CD4-positive, alpha-beta T cell treated with Interleukin-6 at 100 ng/mL for 8 hours (primary cell): ENCODE data around the gene PPARGC1A.

Experiments used
- DNase-seq: peaks from one replicate; pipeline ENCODE4 v3.0.0-alpha.2; 2020; ENCODE audit warnings: mixed read lengths, low spot score

The PPARGC1A gene

DNA sequence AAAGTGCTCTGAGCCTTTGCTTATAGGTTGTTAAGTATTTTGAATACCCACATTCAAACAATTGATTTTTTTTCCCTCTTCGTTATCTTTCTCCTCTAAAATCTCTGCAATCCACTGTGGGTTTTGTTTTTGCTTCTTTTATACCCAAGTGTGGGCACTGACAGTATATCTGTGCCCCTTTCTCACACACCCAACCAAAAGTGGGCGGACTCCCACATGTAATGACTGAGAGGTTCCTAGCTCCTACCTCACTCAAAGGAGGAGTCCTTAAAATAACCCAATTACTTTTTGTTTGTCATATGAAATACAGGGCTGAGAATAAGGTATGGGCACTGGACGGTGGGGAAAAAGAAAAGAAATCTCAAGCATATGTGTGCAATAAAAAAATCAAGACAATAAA is 51.7 kb downstream of the PPARGC1A start:
- DNase-seq = no peak

DNA sequence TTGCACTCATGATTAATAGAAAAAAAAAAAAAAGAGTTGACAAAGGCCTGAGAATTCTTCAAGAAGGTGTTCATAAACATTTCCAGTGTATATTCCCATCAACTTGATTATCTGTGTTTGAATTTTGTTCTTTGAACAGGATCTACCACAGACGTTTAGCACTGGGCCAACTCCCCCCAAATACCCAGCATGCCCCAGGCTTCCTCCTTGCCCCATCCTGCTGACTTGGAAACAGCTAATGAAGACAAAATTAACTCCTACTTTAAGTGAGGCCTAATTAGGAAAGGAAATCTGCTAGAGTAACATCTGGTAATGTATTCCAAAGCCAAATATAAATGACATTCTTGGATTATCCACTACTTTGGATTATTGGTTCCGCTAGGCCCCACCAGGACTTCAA is 52.5 kb downstream of the PPARGC1A start:
- DNase-seq = no peak

DNA sequence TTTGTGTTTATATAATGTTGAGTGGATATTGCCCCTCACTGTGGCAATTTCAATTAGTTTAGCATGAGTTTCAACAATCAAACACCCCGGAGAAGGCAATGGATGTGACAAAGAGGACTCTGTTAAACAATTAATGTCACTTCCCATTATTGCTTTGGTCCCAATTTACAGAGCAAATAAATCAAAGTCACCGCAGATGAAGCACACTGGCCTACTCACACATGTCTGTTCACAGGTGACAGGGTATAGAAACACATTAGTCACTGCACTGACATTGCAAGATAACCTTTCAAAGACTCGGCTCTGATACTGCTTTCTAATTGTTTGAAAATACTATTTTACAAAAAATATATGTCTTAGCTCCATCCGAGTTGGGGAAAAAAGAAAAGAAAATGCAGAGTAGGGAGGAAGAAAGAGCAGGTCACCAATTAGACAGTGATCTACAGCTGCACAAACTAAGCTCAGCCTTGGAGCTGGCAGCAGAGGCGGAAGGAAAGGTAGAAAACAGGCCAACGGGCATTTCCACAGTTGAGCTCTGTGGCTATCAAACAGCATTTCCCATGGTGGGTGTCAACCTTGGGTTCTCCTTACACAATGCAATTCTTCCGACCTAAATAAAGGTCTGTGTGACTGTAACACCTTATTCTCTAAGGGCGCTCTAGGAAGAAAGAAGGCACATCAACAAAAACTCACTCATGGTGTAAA is 53.9 kb downstream of the PPARGC1A start:
- no peak for DNase-seq

DNA sequence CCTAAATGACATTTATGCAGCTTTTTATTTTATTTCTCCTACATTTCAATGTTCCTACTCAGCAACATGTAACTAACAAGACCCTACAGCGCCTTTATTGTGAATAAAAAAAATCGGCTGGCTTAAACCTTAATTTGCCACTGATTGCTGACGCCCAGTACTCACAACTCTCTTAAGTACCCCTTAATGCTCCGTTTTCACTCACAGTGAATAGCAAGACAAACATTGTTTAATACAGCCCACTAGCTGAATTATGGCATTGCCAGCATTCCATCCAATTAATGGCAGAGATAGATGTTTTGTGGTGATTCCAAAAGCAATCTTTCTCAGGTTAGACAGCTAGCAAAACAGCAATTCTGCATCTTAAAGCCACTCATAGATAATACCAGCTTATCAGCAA is 61.1 kb downstream of the PPARGC1A start:
- no peak for DNase-seq

DNA sequence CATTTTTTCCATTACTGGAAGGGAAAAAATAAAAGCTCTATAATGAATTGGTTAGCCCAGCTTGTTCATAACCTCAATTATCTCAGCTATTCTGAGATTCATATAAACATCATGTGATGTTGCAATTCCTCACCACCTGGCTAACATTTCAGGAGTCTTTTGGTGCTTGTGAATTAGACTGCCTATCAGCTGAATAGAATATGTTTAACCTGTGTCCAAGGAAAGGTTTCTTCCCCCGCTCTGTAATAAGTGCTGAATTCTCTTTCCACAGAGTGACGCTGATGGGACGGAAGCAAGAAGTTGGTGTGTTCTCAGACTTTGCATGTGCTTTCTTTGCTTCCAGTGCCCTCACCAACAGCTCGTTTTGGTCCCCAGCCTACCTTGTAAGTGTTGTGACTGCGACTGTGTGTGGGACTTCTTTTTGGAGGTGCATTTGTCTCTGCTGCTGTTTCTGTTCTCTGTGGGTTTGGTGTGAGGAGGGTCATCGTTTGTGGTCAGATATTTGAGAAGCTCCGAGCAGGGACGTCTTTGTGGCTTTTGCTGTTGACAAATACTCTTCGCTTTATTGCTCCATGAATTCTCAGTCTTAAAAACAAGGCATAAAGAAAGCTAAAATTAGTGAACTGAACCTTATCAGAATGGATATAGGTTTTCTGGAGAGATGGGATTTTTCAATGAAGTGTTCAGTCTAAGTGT is 61.7 kb downstream of the PPARGC1A start:
- DNase-seq = no peak

DNA sequence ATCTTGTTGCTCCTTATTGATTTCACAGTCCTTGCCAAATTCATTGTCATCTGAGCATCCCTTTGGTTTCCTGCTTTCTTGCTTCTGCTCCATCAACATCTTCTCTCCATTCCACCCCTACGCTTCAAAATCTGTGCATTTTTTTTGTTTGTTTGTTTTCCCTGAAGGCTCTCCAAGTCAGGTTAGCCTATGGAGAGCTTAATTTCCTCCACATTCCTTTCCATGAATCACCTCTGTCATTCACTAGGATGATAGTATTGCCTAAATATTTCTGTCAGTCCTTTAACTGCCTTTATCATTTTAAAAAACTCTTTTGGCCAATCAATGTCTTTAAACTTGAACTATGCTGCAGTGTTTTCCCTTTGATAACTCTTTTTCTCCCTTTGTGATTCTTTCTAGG is 67.7 kb downstream of the PPARGC1A start:
- no peak for DNase-seq

DNA sequence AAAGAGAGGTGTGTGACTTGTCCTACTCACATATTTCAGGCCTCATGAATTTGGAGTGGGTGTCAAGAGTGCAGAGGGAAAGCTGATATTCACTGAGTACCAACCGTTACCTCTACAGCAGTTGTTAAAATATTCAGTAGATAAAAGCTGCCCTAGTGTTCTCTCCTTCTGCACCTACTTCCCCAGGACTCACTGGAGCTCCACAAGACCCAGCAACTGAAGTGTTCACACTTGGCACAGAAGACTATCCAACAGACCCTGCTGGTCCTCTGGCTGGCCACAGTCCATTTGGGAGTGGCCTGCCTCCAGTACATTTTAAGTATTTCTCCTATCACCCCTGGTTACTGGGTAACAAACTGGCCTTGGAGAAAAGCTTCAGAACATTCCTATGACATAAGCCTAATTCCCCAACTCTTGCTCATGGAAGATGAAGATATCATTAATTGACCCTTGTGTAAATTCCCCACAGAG is 70.8 kb downstream of the PPARGC1A start:
- no peak for DNase-seq

DNA sequence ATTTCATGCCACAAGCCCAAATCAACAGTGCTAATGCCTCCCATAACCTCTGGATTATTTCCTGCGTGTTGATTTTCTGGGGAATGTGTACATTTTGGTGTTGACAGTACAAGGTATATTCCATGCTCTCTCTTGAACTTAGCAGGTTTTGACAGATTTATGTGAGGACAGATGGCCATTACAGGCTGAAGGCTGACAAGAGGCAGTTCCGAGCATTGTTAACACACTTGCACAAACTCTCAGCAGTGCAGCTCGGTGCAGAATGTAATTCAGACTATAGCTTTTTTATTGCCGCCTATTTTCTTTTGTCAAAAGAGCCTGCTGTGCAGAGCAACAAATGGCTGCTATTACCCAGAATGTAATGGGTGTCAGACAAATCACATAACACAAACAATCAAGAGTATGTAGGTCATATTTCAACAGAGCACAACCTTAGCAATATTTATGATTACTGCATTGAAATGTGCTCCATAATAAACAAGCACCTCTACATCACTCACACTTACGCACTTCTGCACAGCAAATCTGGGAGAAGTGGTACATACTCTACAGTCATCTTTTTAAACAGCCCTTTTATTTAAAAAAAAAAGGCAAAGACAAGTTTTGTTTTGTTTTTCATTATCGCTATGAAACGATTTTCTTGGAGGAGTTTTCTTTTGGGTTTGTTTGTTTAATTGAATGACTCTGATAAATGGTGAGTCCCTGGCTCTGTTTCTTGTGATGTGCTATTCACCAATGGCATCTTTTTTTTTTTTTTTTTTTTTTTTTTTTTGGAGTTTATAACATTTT is 71.6 kb downstream of the PPARGC1A start:
- no peak for DNase-seq

DNA sequence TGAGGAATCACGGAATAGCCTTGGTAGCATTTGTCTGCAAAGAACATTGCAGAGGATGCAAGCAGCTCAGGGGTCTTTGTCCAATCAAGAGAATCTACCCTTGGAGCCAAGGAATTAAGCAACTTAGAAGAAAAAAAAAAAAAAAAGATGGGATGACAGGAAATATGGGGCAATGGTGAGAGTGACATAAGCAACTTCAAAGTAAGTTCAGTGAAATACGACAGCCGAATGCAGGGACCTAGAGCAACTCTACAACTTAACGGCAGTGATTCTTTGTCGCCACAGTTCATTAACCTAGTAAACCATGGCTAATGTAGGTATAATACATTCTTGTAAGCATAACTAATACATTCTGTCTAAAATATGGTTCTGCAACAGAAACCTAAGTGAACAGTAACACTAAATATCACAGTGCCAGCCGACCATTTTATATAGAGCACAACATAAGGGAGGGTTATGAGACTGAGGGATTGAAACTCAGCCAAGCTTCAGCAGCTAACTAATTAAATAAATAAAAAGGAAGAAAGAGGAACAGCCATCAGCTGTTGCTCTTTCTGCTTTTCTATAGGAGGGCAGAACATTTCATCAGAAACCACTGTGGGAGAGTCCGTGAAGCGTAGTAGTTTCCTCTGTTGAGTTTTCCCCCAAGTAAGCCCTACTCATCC is 74.7 kb downstream of the PPARGC1A start:
- DNase-seq = no peak

DNA sequence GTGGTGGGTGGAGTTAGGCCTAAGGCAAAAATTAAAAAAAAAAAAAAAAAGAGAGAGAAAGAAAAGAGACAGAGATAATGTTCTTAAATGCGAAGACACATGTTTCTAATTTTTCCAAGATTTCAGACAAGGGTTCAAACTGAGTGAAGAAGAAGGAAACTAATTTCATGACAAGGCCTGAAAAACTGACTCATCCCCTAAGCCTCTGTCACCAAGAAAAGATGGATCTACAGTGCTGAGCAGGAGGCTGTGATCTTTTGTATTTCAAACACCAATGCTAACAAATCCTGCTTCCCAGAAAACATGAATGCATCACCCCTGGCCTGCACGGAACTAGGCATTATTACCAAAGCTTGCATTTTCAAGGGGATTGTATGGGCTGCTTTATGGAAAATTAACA is 75.3 kb downstream of the PPARGC1A start:
- DNase-seq = no peak

DNA sequence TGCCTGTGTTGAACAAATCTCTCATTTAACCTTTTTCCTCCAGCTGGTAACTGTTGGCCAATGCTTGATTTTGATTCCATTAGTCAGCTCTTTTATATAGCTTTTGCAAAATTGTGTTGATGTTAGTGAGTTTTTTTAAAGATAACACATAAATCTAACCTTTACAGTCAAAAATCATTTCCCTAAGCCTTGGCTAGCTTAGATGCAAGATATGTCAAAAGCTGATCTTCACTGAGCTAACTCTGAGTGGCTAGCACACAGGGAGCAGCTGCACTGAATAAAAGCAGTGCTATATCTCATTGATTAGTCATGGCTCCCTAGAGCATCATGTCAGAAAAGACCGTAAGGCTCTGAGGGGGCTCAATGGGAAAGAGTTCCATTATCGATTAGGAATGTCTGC is 78.7 kb downstream of the PPARGC1A start:
- no peak for DNase-seq

DNA sequence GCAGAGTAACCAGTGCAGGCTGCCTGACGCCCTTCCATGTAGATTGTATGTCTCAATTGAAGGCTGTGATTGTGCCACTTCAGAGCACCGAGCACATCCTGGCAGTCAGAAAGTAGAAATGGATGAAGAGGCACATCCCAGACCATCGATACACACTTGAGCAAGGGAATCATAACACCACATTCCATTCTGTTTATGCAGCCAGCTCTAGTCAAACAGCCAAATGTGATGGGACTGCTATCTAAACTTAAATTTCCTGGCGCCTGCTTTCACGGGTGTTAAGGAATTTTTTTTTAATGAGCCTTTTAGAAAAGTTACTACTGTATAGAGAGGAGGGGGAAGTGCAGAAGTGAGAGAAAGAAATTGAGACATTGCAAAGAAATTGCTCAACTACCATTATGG is 84.4 kb downstream of the PPARGC1A start:
- DNase-seq = no peak

DNA sequence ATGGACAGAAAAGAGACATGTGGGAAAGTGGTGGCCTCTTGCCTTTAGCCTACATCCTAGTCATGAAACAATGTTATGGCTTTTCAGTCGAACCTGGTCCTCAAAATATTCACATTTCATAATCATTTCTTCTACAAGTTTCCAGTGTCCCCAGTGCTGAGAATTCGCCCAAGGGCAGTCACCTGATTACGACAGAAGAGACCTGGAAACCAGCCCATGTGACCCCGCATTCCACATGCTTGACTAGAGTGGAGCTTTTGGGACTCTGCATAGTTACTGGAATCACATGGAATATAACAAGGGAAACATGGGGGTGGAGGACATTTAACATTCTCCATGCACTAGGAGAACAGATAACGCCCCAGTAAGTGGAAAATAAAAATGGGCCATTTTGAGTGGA is 100.1 kb downstream of the PPARGC1A start:
- no peak for DNase-seq

DNA sequence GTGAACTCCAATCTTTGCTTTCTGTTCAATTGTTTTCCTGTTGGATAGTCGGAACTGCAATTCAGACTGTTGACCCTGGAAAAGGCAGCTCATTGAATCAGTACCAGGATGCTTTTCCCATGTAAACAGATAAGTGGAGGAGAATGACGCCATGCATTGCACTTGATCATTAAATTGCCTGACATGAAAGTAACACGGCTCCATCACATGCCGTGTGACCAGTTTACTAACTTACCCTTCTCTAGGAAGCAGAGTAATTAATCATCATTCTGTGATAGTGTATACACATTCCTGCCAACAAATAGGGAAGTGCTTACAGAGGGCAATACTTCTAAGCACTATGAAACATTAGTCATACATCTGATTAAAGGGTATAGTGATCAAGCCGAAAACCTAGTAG is 101.4 kb downstream of the PPARGC1A start:
- no peak for DNase-seq

DNA sequence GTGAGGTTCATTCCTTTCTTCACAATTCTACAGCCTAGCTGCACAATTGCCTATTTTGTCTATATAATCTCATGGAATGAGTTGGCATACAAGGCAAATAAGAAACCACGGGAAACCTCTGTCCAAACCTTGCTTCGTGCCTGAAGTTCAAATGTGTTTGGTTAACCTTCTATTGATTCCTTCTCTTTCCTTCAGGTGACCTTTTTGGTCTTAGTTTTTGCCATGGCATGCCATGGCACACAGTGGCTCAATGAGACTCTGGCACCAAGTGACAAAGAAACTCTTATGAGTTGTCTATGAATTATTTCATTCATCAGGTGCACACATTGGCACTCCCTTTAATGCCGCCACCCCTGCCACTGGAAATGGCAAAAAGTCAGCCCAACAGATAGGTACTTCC is 101.8 kb downstream of the PPARGC1A start:
- no peak for DNase-seq

DNA sequence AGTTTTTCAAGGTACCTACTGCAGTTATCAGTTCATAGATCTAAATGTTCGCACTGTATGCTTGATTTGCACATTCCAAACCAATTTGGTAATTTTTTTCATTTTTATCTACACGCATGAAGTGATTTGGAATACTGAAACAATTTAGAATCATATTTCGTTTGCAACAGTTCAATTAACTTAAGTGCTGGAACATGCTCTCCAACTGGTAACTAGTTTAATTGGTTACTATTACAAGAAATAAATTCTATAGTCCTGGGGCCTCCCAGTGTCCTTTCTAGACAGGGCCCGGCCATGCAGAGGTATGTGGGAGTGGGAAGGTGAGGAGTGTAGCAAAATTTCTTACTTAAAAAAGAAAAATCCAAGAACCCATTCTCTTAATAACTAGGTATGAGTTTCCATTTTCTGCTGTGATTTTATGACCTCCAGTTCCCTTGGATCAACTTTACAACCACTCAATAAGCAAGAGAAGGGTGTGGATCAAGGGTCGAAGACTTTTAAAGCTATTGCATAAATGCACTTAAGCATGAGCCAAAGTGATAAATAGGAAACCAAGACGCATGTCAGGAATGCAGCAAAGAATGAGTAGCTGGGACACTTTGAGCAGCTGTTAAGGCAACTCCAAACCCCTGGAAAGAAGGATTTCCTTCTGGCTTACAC is 106.9 kb downstream of the PPARGC1A start:
- DNase-seq = no peak

DNA sequence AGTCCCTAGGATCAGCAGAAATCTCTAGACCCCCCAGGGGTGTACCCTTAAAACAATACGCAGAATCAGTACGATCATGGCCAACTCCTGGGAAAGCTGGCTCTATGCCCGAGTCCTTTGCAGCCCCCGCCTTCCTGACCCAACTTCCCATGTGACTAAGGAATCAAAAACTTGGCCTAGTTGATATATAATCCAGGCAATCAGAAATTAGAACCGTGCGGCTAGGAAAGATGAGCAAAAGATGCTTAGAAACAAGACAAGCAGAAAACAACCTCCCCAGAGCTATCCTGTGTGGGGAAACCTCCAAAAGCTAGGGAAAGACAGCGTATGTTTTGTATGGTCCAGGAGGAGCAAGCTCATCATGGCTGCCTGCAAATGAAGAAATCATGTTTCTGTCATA is 110.0 kb downstream of the PPARGC1A start:
- DNase-seq = no peak

DNA sequence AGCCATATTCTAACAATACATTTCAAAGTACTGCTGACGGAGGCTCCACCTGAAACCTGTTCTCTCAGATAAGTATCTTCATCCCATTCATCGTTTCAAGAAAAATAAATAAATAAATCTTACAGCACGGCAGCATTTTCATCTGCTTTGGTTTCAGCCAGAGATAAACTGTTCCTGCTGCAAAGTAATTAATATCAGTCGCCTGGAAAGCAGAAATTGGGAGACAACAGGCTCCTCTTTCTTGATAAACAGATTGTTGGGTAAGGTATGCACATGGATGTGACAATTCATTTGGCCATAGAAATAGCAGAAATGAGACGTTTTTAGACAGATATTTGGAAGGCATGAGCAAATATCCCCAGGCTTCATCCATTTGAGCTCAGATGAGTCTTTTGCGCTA is 110.4 kb downstream of the PPARGC1A start:
- no peak for DNase-seq

DNA sequence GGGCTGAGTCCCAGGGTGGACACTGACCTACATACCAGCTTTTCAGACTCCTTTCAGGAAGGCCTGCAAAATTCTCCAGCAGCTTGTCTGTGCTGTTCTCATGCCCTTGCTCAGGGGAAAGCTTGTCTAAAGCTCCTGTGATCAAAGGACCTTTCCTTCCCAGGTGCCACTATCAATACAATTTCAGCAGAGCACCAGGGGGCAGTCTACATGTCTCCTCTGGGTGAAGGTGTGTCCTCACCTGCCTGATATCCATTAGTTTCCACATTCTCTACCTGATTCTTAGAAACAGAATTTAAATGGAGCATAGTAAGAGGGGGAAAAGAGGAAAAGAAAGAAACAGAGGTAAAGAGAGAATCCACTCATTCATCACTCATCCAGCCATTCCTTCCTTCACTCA is 114.2 kb downstream of the PPARGC1A start:
- DNase-seq = no peak

DNA sequence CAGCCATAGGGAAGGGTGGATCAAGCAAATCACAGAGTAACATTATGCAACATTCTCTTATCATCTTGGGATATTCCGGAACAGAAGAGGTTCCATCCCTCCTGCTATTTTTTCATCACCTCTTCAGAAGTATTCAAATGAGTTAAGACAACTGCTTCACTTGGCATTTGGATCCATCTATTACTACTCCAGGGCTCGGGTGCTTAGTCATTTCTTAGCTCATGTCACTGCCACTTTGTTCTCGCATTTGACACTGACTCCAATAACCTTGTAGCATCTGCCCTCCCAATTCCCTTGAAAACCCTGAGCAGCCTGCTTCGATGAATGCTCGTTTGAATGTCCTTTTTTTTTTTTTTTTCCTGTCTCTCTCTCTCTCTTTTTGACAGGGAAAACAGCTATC is 114.9 kb downstream of the PPARGC1A start:
- DNase-seq = no peak

DNA sequence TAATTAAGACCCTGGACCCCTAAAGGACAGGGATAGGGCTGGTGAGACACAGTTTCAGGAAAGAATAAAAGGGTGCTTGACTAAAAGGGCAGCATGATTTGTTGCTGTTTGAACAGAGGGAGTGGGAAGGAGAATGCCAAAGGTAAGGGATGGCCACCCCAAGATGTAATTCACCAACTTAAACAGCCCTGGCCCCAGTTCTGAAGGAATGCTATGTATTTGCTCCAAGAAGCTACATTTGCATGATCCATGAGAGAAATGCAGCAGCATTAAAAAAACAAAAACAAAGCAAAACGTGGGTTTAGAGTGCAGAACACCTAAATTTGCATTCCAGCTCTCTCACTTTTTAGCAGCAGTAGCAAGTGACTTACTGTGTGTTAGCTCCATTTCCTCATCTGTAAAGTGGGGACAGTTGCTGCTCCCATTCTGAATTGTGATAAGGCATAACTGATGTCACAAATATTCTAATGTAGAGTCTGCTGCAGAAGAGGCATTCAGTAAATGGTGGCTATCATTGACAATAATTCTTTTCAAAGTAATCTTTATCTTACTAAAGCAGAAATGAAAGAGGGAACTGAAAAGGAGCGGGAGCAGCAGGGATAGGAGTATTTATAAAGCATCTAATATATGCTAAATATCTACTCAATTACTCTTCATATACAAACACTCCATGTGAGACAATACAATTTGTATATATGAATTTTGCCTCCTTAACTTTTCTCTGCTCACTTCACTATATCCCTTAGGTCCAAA is 115.8 kb downstream of the PPARGC1A start:
- DNase-seq = no peak
